Fibroblast of peridontal ligament (primary cell): Measurements from ENCODE around the gene SLAMF8.
A peak's percentile ranks its signal among the peaks of the same experiment; 100 is the strongest.

Experiments used
- DNase-seq: peaks from one replicate; pipeline ENCODE4 v3.0.0-alpha.2; 2010; ENCODE audit errors: extremely low read depth

The SLAMF8 gene

DNA sequence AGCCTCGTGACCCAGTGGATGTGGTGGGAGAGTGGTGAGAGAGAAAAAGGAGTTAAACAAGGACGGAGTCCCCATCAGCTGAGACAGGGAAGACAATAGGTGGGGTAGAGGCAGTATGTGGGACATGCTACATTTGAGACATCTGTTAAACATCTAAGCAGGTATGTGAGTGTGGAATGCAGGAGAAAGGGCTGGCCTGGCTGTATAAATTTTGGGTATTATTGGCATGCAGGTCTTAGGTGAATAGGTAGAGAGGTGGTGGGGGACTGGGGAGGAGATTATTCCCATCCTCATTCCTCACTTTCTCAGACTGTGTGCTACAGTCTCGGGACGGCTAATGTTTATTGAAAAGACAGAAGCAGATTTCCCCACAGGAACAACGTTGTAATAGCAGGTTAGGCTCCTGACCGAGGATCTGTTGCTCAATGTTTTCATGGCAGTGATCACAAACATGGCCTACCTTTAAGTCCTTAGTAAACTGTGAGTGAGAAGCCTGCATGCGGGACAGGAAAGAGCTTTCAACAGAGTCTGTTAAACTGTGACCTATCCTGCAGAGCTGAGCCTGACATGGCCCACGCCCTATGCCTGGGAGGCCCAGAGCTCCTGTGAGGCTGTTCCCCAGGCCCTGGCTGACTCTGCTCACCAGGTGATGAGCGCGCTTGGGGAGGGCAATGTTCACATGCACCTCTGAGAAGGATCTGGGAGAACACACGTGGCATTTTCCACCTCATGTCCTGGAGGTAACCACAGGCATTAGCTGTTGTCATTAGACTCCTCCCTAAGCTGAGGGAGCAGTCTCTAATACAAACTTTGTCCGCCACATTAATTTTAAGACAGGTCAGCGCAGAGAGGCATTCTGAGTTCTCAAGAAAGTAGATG is 19.3 kb downstream of the SLAMF8 start:
- no peak for DNase-seq

- DNase-seq, result no peak
Measured at GRCh38 chr1:159847231-159847630, 20.6 kb downstream of the SLAMF8 start.

DNA sequence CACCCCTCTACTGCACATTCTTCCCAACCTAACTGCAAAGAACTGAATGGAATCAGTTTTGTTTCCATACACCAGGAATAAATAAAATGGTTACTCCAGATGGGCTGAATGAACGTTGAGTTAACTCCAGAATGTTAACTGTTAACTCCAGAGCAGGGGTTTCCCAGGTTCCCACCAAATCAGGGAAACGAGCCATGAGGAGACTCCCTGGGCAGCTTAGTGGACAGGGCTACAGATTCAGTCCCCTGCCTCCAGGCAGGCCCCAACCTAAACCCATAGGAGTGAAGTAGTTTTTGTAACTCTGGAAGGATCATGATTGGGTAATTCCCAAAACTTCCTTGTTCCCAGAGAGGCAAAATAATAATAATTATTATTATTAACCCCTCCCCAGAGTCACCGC is 21.7 kb downstream of the SLAMF8 start:
- DNase-seq, result no peak

DNA sequence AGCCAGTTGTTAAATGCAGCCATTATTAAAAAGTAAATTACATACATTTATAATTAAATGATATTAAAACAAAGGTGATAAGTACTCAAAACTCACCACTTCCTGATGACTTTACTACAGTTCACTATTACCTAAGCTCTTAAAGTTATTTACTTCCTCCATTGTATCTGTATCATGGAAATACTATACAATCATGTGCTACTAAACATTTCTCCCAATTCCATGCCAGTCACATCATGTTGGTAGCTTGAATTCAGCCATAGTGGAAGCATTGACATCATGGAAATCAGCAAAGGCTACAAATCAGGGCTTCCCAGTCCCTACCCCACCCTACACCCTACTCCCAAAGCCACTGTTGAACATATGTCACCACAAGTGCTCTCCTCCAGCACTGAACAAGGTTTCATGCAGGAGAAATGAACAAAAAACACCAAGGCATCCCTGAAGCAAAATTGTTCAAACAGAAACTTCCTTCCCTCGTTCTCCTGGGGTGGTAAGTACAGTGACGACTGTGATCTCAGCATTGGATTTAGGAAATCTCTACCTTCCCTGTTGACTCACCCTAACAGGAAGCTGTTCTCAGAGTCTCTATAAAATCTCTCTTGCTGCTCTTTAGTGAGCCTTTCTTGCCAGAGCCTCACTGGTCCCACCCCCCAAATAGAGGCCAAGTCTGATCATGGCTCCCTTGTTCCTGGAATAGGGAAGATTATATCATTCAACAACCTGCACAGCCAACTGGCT is 23.1 kb downstream of the SLAMF8 start:
- no peak for DNase-seq

GRCh38 chr1:159851407-159851806 is 24.7 kb downstream of the SLAMF8 start:
- no peak for DNase-seq

- DNase-seq, result peak; percentile 38
Measured at GRCh38 chr1:159853417-159854115, 26.9 kb downstream of the SLAMF8 start.

- peak; percentile 57 for DNase-seq
Measured at GRCh38 chr1:159854116-159854692, 27.5 kb downstream of the SLAMF8 start.

DNA sequence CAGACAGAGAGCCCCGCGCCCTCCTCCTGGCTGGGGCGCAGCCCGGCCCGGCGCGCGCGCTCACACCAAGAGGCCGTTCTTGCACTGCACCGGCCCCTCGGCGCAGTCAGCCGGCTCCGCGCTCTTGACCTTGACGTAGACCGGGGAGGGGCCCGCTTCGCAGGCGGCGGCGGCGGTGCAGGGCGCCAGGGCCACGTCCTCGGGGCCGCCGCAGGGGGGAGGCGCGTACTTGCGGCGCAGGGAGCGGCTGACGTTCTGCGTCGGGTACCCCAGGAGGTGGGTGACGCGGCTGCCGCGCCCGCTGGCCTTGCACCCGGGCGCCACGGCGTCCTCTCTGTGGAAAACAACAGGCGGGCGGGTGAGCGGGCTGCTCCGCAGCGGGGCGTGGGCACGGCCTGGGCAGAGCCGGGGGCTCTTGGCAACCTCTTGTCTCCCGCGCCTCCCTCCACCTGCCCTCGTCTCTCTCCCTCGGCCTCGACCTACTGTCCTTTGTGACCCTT is 28.1 kb downstream of the SLAMF8 start:
- DNase-seq, result peak; percentile 77

- DNase-seq, result no peak
Measured at GRCh38 chr1:159855709-159856108, 29.0 kb downstream of the SLAMF8 start.

DNA sequence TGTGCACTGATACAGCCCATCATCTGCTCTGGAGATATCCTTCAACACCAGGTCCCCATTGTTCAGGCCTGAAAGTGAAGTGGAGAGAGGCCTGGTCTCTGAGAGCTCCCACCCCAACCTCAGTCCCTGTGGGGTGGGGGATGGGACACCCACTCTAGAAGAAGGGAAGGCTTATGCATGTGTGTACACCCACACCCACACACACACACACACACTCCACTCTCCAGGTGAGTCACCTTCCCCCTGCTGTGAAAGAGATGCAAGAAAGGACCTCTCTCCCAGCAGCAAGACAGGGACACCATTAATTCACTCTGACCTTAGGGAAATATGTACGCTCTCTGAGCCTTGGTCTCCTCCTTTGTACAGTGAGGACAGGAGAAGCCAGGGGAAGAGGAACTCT is 29.9 kb downstream of the SLAMF8 start:
- no peak for DNase-seq

- no peak for DNase-seq
Measured at GRCh38 chr1:159857889-159858288, 31.2 kb downstream of the SLAMF8 start.

- no peak for DNase-seq
Measured at GRCh38 chr1:159859767-159860322, 33.2 kb downstream of the SLAMF8 start.

DNA sequence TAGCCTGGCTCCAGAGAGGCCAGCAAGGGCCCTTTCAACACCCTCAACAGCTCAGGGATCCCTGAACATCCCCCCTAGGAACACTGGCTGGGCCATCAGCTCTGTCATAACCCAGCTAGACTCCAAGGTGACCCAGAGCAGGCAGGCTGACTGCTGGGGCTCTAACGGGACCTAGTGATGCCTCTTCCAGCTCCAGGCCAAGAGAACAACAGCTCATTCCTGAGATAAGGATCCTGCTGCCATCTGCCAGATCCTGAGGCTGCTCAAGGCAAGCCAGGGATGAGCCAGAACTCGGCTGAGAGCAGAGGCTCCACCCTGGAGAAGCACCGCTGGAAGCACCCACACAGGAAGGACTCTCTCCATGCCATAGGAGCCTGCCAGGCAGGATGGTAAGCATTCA is 33.8 kb downstream of the SLAMF8 start:
- DNase-seq, result no peak

DNA sequence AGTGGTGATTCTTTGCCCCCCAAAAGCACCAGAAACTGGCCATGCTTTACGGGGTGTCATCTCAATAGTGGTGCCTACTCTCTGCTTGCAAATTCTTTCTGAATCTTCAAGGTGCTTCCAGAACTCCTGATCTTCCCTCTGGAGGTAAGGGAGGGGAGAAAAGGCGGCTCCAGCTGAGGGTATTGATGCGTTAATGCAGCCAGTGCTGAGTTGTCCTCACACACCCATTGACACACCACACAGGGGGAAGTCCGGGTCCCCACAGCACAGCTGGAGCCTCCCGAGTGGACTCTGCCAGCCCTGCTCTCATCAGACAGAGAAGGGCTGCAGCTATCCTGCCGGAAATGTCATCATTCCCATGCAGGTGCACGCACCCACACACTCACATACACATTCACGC is 34.5 kb downstream of the SLAMF8 start:
- no peak for DNase-seq

GRCh38 chr1:159862031-159862430 is 35.4 kb downstream of the SLAMF8 start:
- DNase-seq, result no peak

GRCh38 chr1:159862557-159862956 is 35.9 kb downstream of the SLAMF8 start, which contains the start of gene VSIG8:
TSS of gene VSIG8 (minus strand) at chr1:159862657. CDS start at chr1:159862521, 136 bp downstream.
- DNase-seq, result no peak

GRCh38 chr1:159864262-159864661 is 37.6 kb downstream of the SLAMF8 start:
- no peak for DNase-seq

GRCh38 chr1:159866066-159866465 is 39.4 kb downstream of the SLAMF8 start:
- no peak for DNase-seq

GRCh38 chr1:159866905-159867663 is 40.4 kb downstream of the SLAMF8 start:
- no peak for DNase-seq

- no peak for DNase-seq
Measured at GRCh38 chr1:159867664-159868026, 41.0 kb downstream of the SLAMF8 start.

- DNase-seq, result no peak
Measured at GRCh38 chr1:159868766-159869165, 42.1 kb downstream of the SLAMF8 start.
